Uterus (tissue), 4 donors: ENCODE measurements around the gene CELA2A. TPM values are rescaled to one million over a fixed set of nuclear protein-coding genes. Genes with fewer than 3 reads are reported as not detected.
"Not testable (repeated sequence)": the region's sequence is repeated elsewhere in the genome, so short reads cannot be mapped to it uniquely, and the experiment has no call there.

Experiments used
- DNase-seq, 2 donors: peaks; one replicate each; pipeline ENCODE4 v3.0.0-alpha.2; 2019 to 2020
- H3K27ac ChIP-seq, 2 donors: fragments of 200-600 bp; sonication (generic); 1 replicate in 1 of 2; 2 replicates in 1 of 2; pipeline ENCODE4 v1.5.1; 2016 to 2018
- H3K27me3 ChIP-seq, 2 donors: fragments of 200-600 bp; sonication (generic); one replicate each; pipeline ENCODE4 v1.5.1; 2018 to 2019; ENCODE audit warnings: control low read depth in 1 of 2
- H3K36me3 ChIP-seq, 2 donors: fragments of 200-600 bp; sonication (generic); one replicate each; pipeline ENCODE4 v1.5.1; 2019; ENCODE audit warnings: control low read depth in 1 of 2
- H3K4me1 ChIP-seq, 2 donors: fragments of 200-600 bp; sonication (generic); one replicate each; pipeline ENCODE4 v1.5.1; 2018 to 2019; ENCODE audit warnings: control low read depth in 1 of 2
- H3K4me3 ChIP-seq, 2 donors: fragments of 200-600 bp; sonication (generic); 1 replicate in 1 of 2; 2 replicates in 1 of 2; pipeline ENCODE4 v1.5.1; 2018 to 2019; ENCODE audit warnings: mild to moderate bottlenecking in 1 of 2
- H3K9me3 ChIP-seq, 2 donors: fragments of 200-600 bp; sonication (generic); one replicate each; pipeline ENCODE4 v1.5.1; 2019; ENCODE audit warnings: control low read depth in 1 of 2
- POLR2A ChIP-seq, 2 donors: fragments of 450-650 bp; IDR thresholded peaks; one replicate each; pipeline ENCODE4 v1.6.1; 2016; ENCODE audit warnings: antibody characterized with exemption in 2 of 2, mild to moderate bottlenecking in 1 of 2, moderate library complexity in 1 of 2
- intact Hi-C: fragments of 100-400 bp; cut with DNase I; formaldehyde crosslinking; loops from one replicate; pipeline ENCODE4 v1.15.1; 2023; ENCODE audit warnings: low total_unique reads
- total RNA-seq, 4 donors: library from RNA; depleted of rRNA in 3 of 4; stranded (reverse); fragments of >200 nt in 3 of 4; gene quantifications; one replicate each; pipeline versions ENCODE4 v1.1.0 to v1.2.4, GENCODE V29; 2014 to 2023
- TF ChIP-seq, protein P1 (sequence below), 4 experiments: fragments of 200-600 bp in 2 of 4; fragments of 450-650 bp in 2 of 4; sonication (generic) in 2 of 4; IDR thresholded peaks; one replicate each; pipeline ENCODE4 v1.5.1; 2016 to 2019; ENCODE audit warnings: antibody characterized with exemption in 4 of 4, mild to moderate bottlenecking in 2 of 4, moderate library complexity in 1 of 4
- donor health status: DM: yes; HTN: yes; CAD: no.

The CELA2A gene
- total RNA-seq, 4 donors from 2014 or later: not detected

DNA sequence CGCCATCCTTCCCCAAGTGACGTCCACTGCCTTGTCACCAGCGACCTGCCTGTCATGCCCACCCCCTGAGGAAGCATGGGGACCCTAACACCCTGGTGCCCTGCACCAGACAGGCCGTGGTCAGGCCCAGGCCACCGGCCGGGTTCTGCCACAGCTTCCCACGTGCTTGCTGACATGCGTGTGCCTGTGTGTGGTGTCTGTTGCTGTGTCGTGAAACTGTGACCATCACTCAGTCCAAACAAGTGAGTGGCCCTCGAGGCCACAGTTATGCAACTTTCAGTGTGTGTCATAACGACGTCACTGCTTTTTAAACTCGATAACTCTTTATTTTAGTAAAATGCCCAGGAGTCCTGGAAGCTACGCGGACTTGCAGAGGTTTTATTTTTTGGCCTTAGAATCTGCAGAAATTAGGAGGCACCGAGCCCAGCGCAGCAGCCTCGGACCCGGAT lies 26.8 kb upstream of the CELA2A start:
- no peak overlapping the region for H3K4me3 ChIP-seq
- no peaks in the 10 kb centered on the region for H3K27me3 ChIP-seq
- no peaks in the 10 kb centered on the region for H3K9me3 ChIP-seq
- no peaks in the 10 kb centered on the region for H3K36me3 ChIP-seq
- TF ChIP-seq, protein P1, sequence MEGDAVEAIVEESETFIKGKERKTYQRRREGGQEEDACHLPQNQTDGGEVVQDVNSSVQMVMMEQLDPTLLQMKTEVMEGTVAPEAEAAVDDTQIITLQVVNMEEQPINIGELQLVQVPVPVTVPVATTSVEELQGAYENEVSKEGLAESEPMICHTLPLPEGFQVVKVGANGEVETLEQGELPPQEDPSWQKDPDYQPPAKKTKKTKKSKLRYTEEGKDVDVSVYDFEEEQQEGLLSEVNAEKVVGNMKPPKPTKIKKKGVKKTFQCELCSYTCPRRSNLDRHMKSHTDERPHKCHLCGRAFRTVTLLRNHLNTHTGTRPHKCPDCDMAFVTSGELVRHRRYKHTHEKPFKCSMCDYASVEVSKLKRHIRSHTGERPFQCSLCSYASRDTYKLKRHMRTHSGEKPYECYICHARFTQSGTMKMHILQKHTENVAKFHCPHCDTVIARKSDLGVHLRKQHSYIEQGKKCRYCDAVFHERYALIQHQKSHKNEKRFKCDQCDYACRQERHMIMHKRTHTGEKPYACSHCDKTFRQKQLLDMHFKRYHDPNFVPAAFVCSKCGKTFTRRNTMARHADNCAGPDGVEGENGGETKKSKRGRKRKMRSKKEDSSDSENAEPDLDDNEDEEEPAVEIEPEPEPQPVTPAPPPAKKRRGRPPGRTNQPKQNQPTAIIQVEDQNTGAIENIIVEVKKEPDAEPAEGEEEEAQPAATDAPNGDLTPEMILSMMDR (IDR thresholded peaks at IDR 0.05): no peak
- TF ChIP-seq POLR2A (IDR thresholded peaks at IDR 0.05): no peak
- H3K27ac ChIP-seq: no peak overlapping the region
- H3K4me1 ChIP-seq: no peaks in the 10 kb centered on the region
- DNase-seq: no peak
- intact Hi-C loops: loop anchor here (2.0 kb wide), 1 partner anchor 107 kb away; no protein-coding TSS in a partner anchor

DNA sequence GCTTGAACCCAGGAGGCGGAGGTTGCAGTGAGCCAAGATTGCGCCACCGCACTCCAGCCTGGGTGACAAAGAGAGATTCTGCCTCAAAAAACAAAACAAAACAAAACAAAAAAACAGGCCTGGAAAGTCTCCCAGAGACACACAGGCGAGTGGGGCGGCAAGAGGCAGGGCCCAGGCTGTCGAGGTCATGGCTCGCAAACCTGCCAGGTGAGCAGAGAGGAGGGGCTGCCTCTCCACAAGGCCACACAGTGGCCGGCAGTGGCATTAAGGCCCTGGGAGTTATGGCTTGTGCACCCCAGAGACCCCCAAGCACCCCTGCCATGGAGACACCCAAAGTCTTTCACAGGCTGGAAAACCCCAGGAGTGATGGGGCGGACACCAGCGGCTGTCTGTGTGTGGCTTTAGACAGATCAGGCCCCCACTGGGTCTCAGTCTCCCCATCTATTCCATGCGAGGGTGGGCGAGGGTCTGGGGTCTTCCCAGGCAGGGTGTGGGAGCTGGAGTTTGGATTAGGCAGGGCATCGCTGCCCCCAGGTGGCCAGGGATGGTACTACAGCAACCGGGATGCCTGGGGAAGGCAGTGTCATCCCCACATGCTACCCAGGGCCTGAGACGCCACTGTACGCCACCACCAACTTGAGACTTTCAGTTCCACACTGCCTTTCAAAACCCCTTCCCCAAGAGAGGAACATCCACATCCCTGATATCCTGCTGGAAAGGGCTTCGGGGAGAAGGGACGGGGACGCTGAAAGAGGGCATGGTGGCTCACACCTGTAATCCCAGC lies 25.6 kb upstream of the CELA2A start:
- intact Hi-C loops: loop anchor here (2.0 kb wide), 1 partner anchor 108 kb away; no protein-coding TSS in a partner anchor
- Histone ChIP-seq H3K36me3 (no peaks in the 10 kb centered on the region), H3K27me3 (no peaks in the 10 kb centered on the region), H3K4me3 (no peak overlapping the region), H3K27ac (no peak overlapping the region), H3K9me3 (no peaks in the 10 kb centered on the region), H3K4me1 (no peaks in the 10 kb centered on the region)
- DNase-seq: peak; percentile 61 to 71
- TF ChIP-seq POLR2A (IDR thresholded peaks at IDR 0.05): no peak
- TF ChIP-seq, protein P1 (IDR thresholded peaks at IDR 0.05): peak; percentile 94 to 96 (median 95)

DNA sequence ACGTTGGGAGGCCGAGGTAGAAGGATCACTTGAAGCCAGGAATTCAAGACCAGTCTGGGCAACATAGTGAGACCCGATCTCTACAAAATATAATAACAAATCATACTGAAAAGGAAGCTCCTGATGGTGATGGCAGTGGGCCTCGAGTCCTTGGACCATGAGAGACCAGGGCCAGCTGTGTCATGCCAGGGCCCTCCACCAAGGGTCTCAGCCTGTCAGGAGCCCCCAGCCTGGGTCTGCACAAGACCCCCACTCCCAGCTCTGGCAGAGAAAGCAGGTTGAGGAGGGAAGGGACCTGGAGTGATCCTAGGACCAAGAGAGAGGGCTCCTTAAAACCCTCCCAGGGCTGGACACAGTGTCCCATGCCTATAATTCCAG lies 25.0 kb upstream of the CELA2A start:
- TF ChIP-seq POLR2A (IDR thresholded peaks at IDR 0.05): no peak
- TF ChIP-seq, protein P1 (IDR thresholded peaks at IDR 0.05): no peak

DNA sequence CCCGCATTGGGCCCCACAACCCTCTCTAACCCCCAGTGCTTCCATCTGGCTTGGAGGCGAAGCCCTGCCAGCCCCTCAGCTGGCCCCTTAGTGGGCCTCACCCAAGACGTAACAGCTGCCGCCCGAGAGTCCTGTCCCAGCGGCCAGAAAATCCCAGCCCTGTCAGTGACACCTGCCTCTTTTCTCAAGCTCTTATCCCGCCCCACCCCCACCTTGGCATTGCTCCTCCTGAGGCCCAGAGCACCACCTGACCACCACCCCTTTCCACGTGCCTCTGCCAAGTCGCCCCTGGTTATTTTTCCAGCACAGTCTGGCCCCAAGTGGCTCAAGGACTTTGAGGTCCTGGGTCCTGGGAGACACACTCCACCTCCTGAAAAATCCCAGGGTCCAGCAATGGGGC lies 24.2 kb upstream of the CELA2A start:
- DNase-seq: no peak
- H3K27ac ChIP-seq: no peak overlapping the region
- TF ChIP-seq, protein P1 (IDR thresholded peaks at IDR 0.05): no peak
- TF ChIP-seq POLR2A (IDR thresholded peaks at IDR 0.05): no peak
- no peak overlapping the region for H3K4me3 ChIP-seq
- H3K9me3 ChIP-seq: no peaks in the 10 kb centered on the region
- H3K4me1 ChIP-seq: no peaks in the 10 kb centered on the region
- no peaks in the 10 kb centered on the region for H3K27me3 ChIP-seq
- intact Hi-C loops: no loop called here
- H3K36me3 ChIP-seq: no peaks in the 10 kb centered on the region

More for the DNA sequence above, 25.0 kb upstream of the CELA2A start:
- Histone ChIP-seq H3K27me3 (no peaks in the 10 kb centered on the region), H3K36me3 (no peaks in the 10 kb centered on the region), H3K4me3 (no peak overlapping the region), H3K27ac (no peak overlapping the region), H3K9me3 (no peaks in the 10 kb centered on the region), H3K4me1 (no peaks in the 10 kb centered on the region)
- DNase-seq: no peak
- intact Hi-C loops: loop anchor here (2.0 kb wide), 1 partner anchor 109 kb away; no protein-coding TSS in a partner anchor

DNA sequence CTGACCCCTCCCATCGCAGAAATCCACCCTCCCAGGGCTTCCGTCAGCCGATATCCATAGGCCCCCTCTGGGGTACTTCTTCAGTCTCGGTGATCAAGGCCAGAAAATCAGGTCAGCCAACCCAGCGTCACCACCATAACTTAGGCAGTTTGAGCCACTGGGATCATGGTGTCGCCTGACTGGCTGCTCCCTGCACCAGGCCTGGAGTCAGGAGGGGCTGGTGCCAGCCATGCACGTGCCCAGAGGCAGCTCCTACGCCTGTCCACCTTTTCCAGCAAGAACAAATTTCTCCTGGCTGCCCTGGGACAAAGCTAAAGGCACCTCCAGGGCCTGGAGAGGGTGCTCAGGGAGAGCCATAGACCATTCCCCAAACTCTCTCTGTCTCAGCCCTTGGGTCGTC lies 23.1 kb upstream of the CELA2A start:
- H3K9me3 ChIP-seq: no peaks in the 10 kb centered on the region
- intact Hi-C loops: no loop called here
- no peaks in the 10 kb centered on the region for H3K4me1 ChIP-seq
- H3K27ac ChIP-seq: no peak overlapping the region
- no peaks in the 10 kb centered on the region for H3K27me3 ChIP-seq
- no peaks in the 10 kb centered on the region for H3K36me3 ChIP-seq
- DNase-seq: no peak
- no peak for TF ChIP-seq POLR2A (IDR thresholded peaks at IDR 0.05)
- TF ChIP-seq, protein P1 (IDR thresholded peaks at IDR 0.05): no peak
- no peak overlapping the region for H3K4me3 ChIP-seq

DNA sequence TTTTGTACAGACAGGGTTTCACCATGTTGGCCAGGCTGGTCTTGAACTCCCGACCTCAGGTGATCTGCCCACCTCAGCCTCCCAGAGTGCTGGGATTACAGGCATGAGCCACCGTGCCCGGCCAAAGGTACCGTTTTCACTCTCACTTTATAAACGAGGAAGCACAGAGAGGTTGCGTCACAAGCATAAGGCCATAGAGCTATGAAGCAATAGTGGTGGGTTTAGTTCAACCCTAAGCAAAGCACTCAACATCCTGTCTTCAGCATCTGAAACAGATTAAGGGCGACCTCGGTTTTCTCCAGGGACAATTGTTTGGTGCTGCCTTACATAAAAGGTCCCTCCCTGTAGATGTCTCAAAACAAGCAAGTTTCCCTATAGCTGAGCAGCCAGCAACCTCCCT lies 21.8 kb upstream of the CELA2A start:
- H3K9me3 ChIP-seq, H3K27me3 ChIP-seq, H3K27ac ChIP-seq, intact Hi-C loops, H3K4me3 ChIP-seq, H3K36me3 ChIP-seq, H3K4me1 ChIP-seq, DNase-seq: not testable (repeated sequence)
